ENCODE data around the gene EZH2.

GRCh38 chr7:148802101-148802493 is 82.0 kb downstream of the EZH2 start:
- TF ChIP-seq GATA2 (IDR thresholded peaks at IDR 0.05; ENCODE audit: low read depth, low read length) (no peak), GATA3 (IDR thresholded peaks at IDR 0.05; ENCODE audit: low read depth, low read length) (no peak)

Measured in SH-SY5Y (cell line).